Naive thymus-derived CD8-positive, alpha-beta T cell (primary cell): Measurements from ENCODE around the gene ACOX1. TPM values are rescaled to one million over a fixed set of nuclear protein-coding genes. Genes with fewer than 3 reads are reported as not detected.

Experiments used
- ATAC-seq, 2 donors: fragments of 150-1000 bp; cut with Tn5 transposase in 1 of 2; sonication (Bioruptor Pico), chemical (Tn5 transposase) in 1 of 2; 1 replicate in 1 of 2; 2 replicates in 1 of 2; pipeline ENCODE4 v1.10.0; 2021; ENCODE audit warnings: mild to moderate bottlenecking in 2 of 2, moderate library complexity in 2 of 2
- POLR2A ChIA-PET: fragments of 350-600 bp; sonication (Branson Sonifier 250); formaldehyde crosslinking; loops from one replicate; lab custom pipeline; 2021; ENCODE audit warnings: antibody characterized with exemption; lab: Charles Lee
- DNase-seq, 10 donors: peaks; one replicate each; pipeline versions ENCODE4 v3.0.0 to v3.0.0-alpha.2; 2020 to 2022
- H3K27ac Mint-ChIP-seq, 10 donors: one replicate each; pipeline ENCODE4 v1.8.0; 2020 to 2022; ENCODE audit warnings: mild to moderate bottlenecking in 10 of 10, mixed read lengths in 10 of 10, moderate library complexity in 4 of 10, inconsistent platforms in 1 of 10
- H3K27me3 Mint-ChIP-seq, 5 donors: one replicate each; pipeline ENCODE4 v1.8.0; 2021 to 2022; ENCODE audit warnings: mixed read lengths in 5 of 5
- H3K36me3 Mint-ChIP-seq, 3 donors: one replicate each; pipeline ENCODE4 v1.8.0; 2020 to 2022; ENCODE audit warnings: mixed read lengths in 3 of 3, mild to moderate bottlenecking in 2 of 3, inconsistent platforms in 1 of 3
- H3K4me1 Mint-ChIP-seq, 4 donors: one replicate each; pipeline ENCODE4 v1.8.0; 2021 to 2022; ENCODE audit warnings: mixed read lengths in 4 of 4
- H3K4me3 Mint-ChIP-seq, 10 donors: one replicate each; pipeline ENCODE4 v1.8.0; 2020 to 2022; ENCODE audit warnings: mild to moderate bottlenecking in 10 of 10, mixed read lengths in 10 of 10, moderate library complexity in 6 of 10, inconsistent platforms in 1 of 10
- H3K9me3 Mint-ChIP-seq, 9 donors: one replicate each; pipeline ENCODE4 v1.8.0; 2020 to 2022; ENCODE audit warnings: mixed read lengths in 9 of 9, mild to moderate bottlenecking in 3 of 9, inconsistent platforms in 1 of 9, moderate library complexity in 1 of 9
- polyA plus RNA-seq, 3 donors: library from polyadenylated mRNA; unstranded; fragments of 300-500 nt; fragmentation: Illumina TruSeq; gene quantifications; one replicate each; pipeline ENCODE4 v1.2.3, GENCODE V29; 2021
- total RNA-seq, 8 experiments: library from RNA in 2 of 8; stranded (reverse) in 2 of 8; gene quantifications; one replicate each; pipeline ENCODE4 v1.2.3 and lab custom pipeline; 2021 to 2026

ACOX1 gene
- total and polyA plus RNA-seq, 5 experiments from 2014 or later, result 11.4 to 39.3 (median 18.4) TPM

GRCh38 chr17:75922173-75922961 lies 56.6 kb downstream of the ACOX1 start:
- H3K4me3 Mint-ChIP-seq, result no peak overlapping the region
- peaks cover 0 to 9% (median 0%) of the 10 kb centered on the region in 3 donors for H3K36me3 Mint-ChIP-seq
- H3K9me3 Mint-ChIP-seq, result no peaks in the 10 kb centered on the region
- POLR2A ChIA-PET, result interaction anchor here (0.6 kb wide), 1 partner anchor 52 kb away, joined by 8 read pairs; no protein-coding TSS in a partner anchor
- peak overlapping the region in 1 of 10 donors; percentile 11 for H3K27ac Mint-ChIP-seq
- ATAC-seq (no peak), DNase-seq (no peak)
- no peaks in the 10 kb centered on the region for H3K27me3 Mint-ChIP-seq
- H3K4me1 Mint-ChIP-seq, result no peaks in the 10 kb centered on the region

GRCh38 chr17:75921596-75921995 lies 57.4 kb downstream of the ACOX1 start:
- peaks cover 0 to 2% (median 0%) of the 10 kb centered on the region in 4 donors for H3K4me1 Mint-ChIP-seq
- no peaks in the 10 kb centered on the region for H3K27me3 Mint-ChIP-seq
- H3K9me3 Mint-ChIP-seq, result no peaks in the 10 kb centered on the region
- peaks cover 0 to 10% (median 0%) of the 10 kb centered on the region in 3 donors for H3K36me3 Mint-ChIP-seq
- POLR2A ChIA-PET, result interaction anchor here (0.6 kb wide), 1 partner anchor 53 kb away, joined by 8 read pairs; no protein-coding TSS in a partner anchor
- DNase-seq, result no peak
- no peak for ATAC-seq
- H3K27ac Mint-ChIP-seq, result no peak overlapping the region
- H3K4me3 Mint-ChIP-seq, result no peak overlapping the region

GRCh38 chr17:75920045-75920560 lies 58.9 kb downstream of the ACOX1 start:
- POLR2A ChIA-PET, result interaction anchor here (0.5 to 1.5 kb wide), 3 partner anchors 11 to 295 kb away, joined by 3 to 5 read pairs (median 3); no protein-coding TSS in a partner anchor
- Mint-ChIP-seq H3K9me3 (no peaks in the 10 kb centered on the region), H3K36me3 (peaks cover 0 to 10% (median 0%) of the 10 kb centered on the region in 3 donors), H3K27me3 (no peaks in the 10 kb centered on the region), H3K27ac (no peak overlapping the region), H3K4me3 (no peak overlapping the region), H3K4me1 (peaks cover 0 to 2% (median 0%) of the 10 kb centered on the region in 4 donors)
- no peak for DNase-seq
- no peak for ATAC-seq

- peaks cover 0 to 14% (median 0%) of the 10 kb centered on the region in 3 donors for H3K36me3 Mint-ChIP-seq
- H3K4me1 Mint-ChIP-seq, result peaks cover 0 to 2% (median 0%) of the 10 kb centered on the region in 4 donors
- ATAC-seq (no peak), DNase-seq (no peak)
- no peak overlapping the region for H3K4me3 Mint-ChIP-seq
- H3K27ac Mint-ChIP-seq, result peak overlapping the region in 1 of 10 donors; percentile 22
- POLR2A ChIA-PET, result interaction anchor here (0.6 to 1.5 kb wide), 2 partner anchors 11 to 61 kb away, joined by 3 to 5 read pairs; no protein-coding TSS in a partner anchor
- H3K27me3 Mint-ChIP-seq, result no peaks in the 10 kb centered on the region
- no peaks in the 10 kb centered on the region for H3K9me3 Mint-ChIP-seq
These were observed 59.4 kb downstream of the ACOX1 start for GRCh38 chr17:75919611-75920010.

GRCh38 chr17:75917917-75918445 lies 61.0 kb downstream of the ACOX1 start:
- H3K4me3 Mint-ChIP-seq, result no peak overlapping the region
- DNase-seq, result no peak
- ATAC-seq, result no peak
- peaks cover 0 to 17% (median 0%) of the 10 kb centered on the region in 3 donors for H3K36me3 Mint-ChIP-seq
- H3K27ac Mint-ChIP-seq, result no peak overlapping the region
- no peaks in the 10 kb centered on the region for H3K9me3 Mint-ChIP-seq
- peaks cover 0 to 2% (median 0%) of the 10 kb centered on the region in 4 donors for H3K4me1 Mint-ChIP-seq
- H3K27me3 Mint-ChIP-seq, result no peaks in the 10 kb centered on the region
- POLR2A ChIA-PET, result interaction anchor here (0.9 kb wide), 1 partner anchor 9 kb away, joined by 3 read pairs; no protein-coding TSS in a partner anchor

- POLR2A ChIA-PET, result no interaction called here
- Mint-ChIP-seq H3K27me3 (no peaks in the 10 kb centered on the region), H3K4me1 (peaks cover 0 to 2% (median 0%) of the 10 kb centered on the region in 4 donors), H3K4me3 (no peak overlapping the region), H3K27ac (peak overlapping the region in 2 of 10 donors; percentile 27 to 44), H3K36me3 (peaks cover 0 to 22% (median 0%) of the 10 kb centered on the region in 3 donors), H3K9me3 (no peaks in the 10 kb centered on the region)
- DNase-seq (no peak), ATAC-seq (no peak)
These were observed 61.6 kb downstream of the ACOX1 start for GRCh38 chr17:75917141-75917916.

- POLR2A ChIA-PET, result no interaction called here
These were observed 63.7 kb downstream of the ACOX1 start for GRCh38 chr17:75915268-75915667.

GRCh38 chr17:75914643-75915267 lies 64.2 kb downstream of the ACOX1 start:
- no peak for DNase-seq
- POLR2A ChIA-PET, result no interaction called here
- Mint-ChIP-seq H3K27ac (peak overlapping the region in 1 of 10 donors; percentile 11), H3K9me3 (no peaks in the 10 kb centered on the region), H3K4me1 (peaks cover 0 to 5% (median 2%) of the 10 kb centered on the region in 4 donors), H3K36me3 (peaks cover 0 to 31% (median 0%) of the 10 kb centered on the region in 3 donors), H3K4me3 (no peak overlapping the region), H3K27me3 (no peaks in the 10 kb centered on the region)
- no peak for ATAC-seq

More at GRCh38 chr17:75915268-75915667, 63.7 kb downstream of the ACOX1 start:
- H3K4me3 Mint-ChIP-seq, result no peak overlapping the region
- H3K4me1 Mint-ChIP-seq, result peaks cover 0 to 2% (median under 1%) of the 10 kb centered on the region in 4 donors
- no peak for ATAC-seq
- no peak for DNase-seq
- H3K27ac Mint-ChIP-seq, result peak overlapping the region in 1 of 10 donors; percentile 11
- no peaks in the 10 kb centered on the region for H3K27me3 Mint-ChIP-seq
- peaks cover 0 to 30% (median 0%) of the 10 kb centered on the region in 3 donors for H3K36me3 Mint-ChIP-seq
- no peaks in the 10 kb centered on the region for H3K9me3 Mint-ChIP-seq

GRCh38 chr17:75913537-75914210 lies 65.3 kb downstream of the ACOX1 start:
- Mint-ChIP-seq H3K27me3 (no peaks in the 10 kb centered on the region), H3K4me3 (no peak overlapping the region), H3K27ac (no peak overlapping the region), H3K4me1 (peaks cover 0 to 13% (median 5%) of the 10 kb centered on the region in 4 donors), H3K9me3 (no peaks in the 10 kb centered on the region), H3K36me3 (peaks cover 0 to 28% (median 0%) of the 10 kb centered on the region in 3 donors)
- POLR2A ChIA-PET, result no interaction called here
- DNase-seq (no peak), ATAC-seq (no peak)

- DNase-seq (no peak), ATAC-seq (no peak)
- no peak overlapping the region for H3K4me3 Mint-ChIP-seq
- no peaks in the 10 kb centered on the region for H3K27me3 Mint-ChIP-seq
- POLR2A ChIA-PET, result interaction anchor here (2.1 kb wide), 1 partner anchor 15 kb away, joined by 7 read pairs; the partner anchor contains the start of gene TRIM65
- H3K9me3 Mint-ChIP-seq, result no peaks in the 10 kb centered on the region
- H3K27ac Mint-ChIP-seq, result no peak overlapping the region
- peaks cover 4 to 16% (median 10%) of the 10 kb centered on the region in 4 donors for H3K4me1 Mint-ChIP-seq
- peaks cover 0 to 23% (median 0%) of the 10 kb centered on the region in 3 donors for H3K36me3 Mint-ChIP-seq
These were observed 68.3 kb downstream of the ACOX1 start for GRCh38 chr17:75910699-75911098.

- Mint-ChIP-seq H3K27ac (peak overlapping the region in 4 of 10 donors; percentile 46 to 74 (median 60)), H3K27me3 (no peaks in the 10 kb centered on the region), H3K4me3 (peak overlapping the region in 7 of 10 donors; percentile 14 to 54 (median 30)), H3K4me1 (peaks cover 6 to 20% (median 13%) of the 10 kb centered on the region in 4 donors), H3K9me3 (no peaks in the 10 kb centered on the region), H3K36me3 (peaks cover 0 to 20% (median 0%) of the 10 kb centered on the region in 3 donors)
- POLR2A ChIA-PET, result interaction anchor here (0.5 to 1.1 kb wide), 4 partner anchors 10 to 182 kb away, joined by 3 to 4 read pairs (median 3); no protein-coding TSS in a partner anchor
- DNase-seq, result no peak
- no peak for ATAC-seq
These were observed 69.1 kb downstream of the ACOX1 start for GRCh38 chr17:75909812-75910274.
